Measurements from ENCODE around the gene CHST15.

CHST15 gene

DNA sequence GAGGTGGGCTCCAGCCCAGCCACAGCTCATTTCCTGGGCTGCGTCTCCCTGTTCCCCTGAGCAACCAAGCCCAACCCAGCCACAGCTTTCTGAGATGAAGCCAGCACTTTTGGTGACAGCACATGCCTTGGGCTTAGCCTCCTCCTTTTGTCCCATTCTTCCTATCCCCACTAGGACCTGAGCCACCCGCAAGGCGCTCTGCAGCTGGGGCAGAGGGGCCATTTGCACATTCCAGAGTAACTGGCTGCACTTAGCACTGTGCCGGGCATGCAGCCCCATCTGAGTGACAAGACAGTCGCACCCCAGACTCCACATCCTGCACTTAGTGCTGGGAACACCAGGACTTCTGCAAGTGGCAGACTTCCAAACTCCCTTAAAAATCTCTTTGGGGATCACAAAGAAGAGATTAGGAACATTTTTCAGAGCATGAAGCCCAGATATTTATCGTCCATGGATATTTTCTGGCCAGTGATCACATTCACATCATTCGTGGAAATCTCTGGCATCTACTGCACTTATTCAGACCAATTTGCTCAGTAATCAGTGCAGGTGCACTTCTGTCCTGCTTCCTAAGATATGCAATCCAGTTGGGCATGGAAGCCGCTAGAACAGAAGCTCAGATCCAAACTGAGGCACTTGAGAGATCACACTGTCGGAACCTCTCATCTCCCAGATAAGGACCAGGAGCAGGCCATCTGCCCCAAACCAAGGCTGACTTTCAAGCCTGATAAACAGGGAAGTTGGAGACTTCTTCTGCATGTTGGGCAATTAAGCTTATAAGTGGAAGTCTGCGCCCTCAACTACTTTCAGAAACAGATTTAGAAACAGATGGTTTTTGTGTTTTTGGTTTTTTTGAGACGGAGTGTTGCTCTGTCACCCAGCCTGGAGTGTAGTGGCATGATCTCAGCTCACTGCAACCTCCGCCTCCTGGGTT is 26.4 kb downstream of the CHST15 start:
- H3K4me1 ChIP-seq (ENCODE audit: control insufficient read depth, insufficient read depth, low read length): peaks cover 8% of the 10 kb centered on the region; the same call in 1 of the 2 replicates

DNA sequence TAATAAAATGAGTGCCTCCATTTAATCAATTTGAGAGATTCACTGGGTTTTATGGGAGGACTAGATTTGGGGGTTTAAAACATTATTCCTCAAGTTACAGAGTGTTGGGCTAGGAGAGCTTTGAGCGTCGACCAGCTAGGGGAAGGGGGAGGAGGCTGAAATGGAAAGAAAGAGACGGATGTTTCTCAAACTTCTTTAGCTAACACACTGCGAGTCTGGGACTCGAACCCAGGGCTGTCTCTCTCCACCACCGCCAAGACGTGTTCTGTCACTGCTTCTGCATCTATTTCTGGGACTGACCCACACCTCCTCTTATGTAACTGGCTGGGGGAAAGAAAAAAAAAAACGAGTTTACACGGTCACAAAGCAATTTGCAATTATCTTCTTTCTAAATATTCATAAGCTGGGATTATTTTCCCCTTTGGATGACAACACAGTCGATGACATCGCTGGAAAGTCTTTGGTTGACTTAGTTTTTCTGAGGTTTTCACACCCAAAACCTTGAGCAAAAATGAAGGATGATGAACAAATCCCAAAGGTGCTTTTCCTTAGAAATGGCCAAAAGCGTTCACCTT is 27.2 kb downstream of the CHST15 start:
- Histone ChIP-seq H3K27ac (ENCODE audit: low read length) (no peak overlapping the region), H3K4me1 (ENCODE audit: control insufficient read depth, insufficient read depth, low read length) (peaks cover 8% of the 10 kb centered on the region; the same call in 1 of the 2 replicates), H3K4me3 (ENCODE audit: low read length) (no peak overlapping the region), H3K27me3 (ENCODE audit: control insufficient read depth, insufficient read depth, low read length) (no peaks in the 10 kb centered on the region), H3K36me3 (ENCODE audit: control insufficient read depth, insufficient read depth, low read length) (no peaks in the 10 kb centered on the region), H3K9me3 (ENCODE audit: control insufficient read depth, insufficient read depth, low read length) (no peaks in the 10 kb centered on the region)
- no CpG with 5 or more reads among the region's 12 CpGs for WGBS (ENCODE audit: insufficient coverage, insufficient read length)
- DNase-seq (ENCODE audit: low read depth, low spot score): no peak

More for the DNA sequence above, 26.4 kb downstream of the CHST15 start:
- Histone ChIP-seq H3K4me3 (ENCODE audit: low read length) (no peak overlapping the region), H3K36me3 (ENCODE audit: control insufficient read depth, insufficient read depth, low read length) (no peaks in the 10 kb centered on the region), H3K27ac (ENCODE audit: low read length) (no peak overlapping the region), H3K27me3 (ENCODE audit: control insufficient read depth, insufficient read depth, low read length) (no peaks in the 10 kb centered on the region), H3K9me3 (ENCODE audit: control insufficient read depth, insufficient read depth, low read length) (no peaks in the 10 kb centered on the region)
- WGBS (ENCODE audit: insufficient coverage, insufficient read length): no CpG with 5 or more reads among the region's 12 CpGs
- DNase-seq (ENCODE audit: low read depth, low spot score): peak; percentile 33

- H3K27me3 ChIP-seq (ENCODE audit: control insufficient read depth, insufficient read depth, low read length): no peaks in the 10 kb centered on the region
- no CpG with 5 or more reads among the region's 12 CpGs for WGBS (ENCODE audit: insufficient coverage, insufficient read length)
- no peak overlapping the region for H3K4me3 ChIP-seq (ENCODE audit: low read length)
- DNase-seq (ENCODE audit: low read depth, low spot score): no peak
- no peaks in the 10 kb centered on the region for H3K9me3 ChIP-seq (ENCODE audit: control insufficient read depth, insufficient read depth, low read length)
- no peaks in the 10 kb centered on the region for H3K36me3 ChIP-seq (ENCODE audit: control insufficient read depth, insufficient read depth, low read length)
- H3K4me1 ChIP-seq (ENCODE audit: control insufficient read depth, insufficient read depth, low read length): peaks cover 8% of the 10 kb centered on the region; the same call in 1 of the 2 replicates
- H3K27ac ChIP-seq (ENCODE audit: low read length): no peak overlapping the region
Measured at GRCh38 chr10:124065382-124066125, 27.8 kb downstream of the CHST15 start.

GRCh38 chr10:124064676-124065075 is 28.7 kb downstream of the CHST15 start:
- WGBS (ENCODE audit: insufficient coverage, insufficient read length): no CpG with 5 or more reads among the region's 6 CpGs
- H3K36me3 ChIP-seq (ENCODE audit: control insufficient read depth, insufficient read depth, low read length): no peaks in the 10 kb centered on the region
- peaks cover 8% of the 10 kb centered on the region; the same call in 1 of the 2 replicates for H3K4me1 ChIP-seq (ENCODE audit: control insufficient read depth, insufficient read depth, low read length)
- H3K27me3 ChIP-seq (ENCODE audit: control insufficient read depth, insufficient read depth, low read length): no peaks in the 10 kb centered on the region
- H3K9me3 ChIP-seq (ENCODE audit: control insufficient read depth, insufficient read depth, low read length): no peaks in the 10 kb centered on the region
- no peak overlapping the region for H3K4me3 ChIP-seq (ENCODE audit: low read length)
- no peak for DNase-seq (ENCODE audit: low read depth, low spot score)
- no peak overlapping the region for H3K27ac ChIP-seq (ENCODE audit: low read length)

DNA sequence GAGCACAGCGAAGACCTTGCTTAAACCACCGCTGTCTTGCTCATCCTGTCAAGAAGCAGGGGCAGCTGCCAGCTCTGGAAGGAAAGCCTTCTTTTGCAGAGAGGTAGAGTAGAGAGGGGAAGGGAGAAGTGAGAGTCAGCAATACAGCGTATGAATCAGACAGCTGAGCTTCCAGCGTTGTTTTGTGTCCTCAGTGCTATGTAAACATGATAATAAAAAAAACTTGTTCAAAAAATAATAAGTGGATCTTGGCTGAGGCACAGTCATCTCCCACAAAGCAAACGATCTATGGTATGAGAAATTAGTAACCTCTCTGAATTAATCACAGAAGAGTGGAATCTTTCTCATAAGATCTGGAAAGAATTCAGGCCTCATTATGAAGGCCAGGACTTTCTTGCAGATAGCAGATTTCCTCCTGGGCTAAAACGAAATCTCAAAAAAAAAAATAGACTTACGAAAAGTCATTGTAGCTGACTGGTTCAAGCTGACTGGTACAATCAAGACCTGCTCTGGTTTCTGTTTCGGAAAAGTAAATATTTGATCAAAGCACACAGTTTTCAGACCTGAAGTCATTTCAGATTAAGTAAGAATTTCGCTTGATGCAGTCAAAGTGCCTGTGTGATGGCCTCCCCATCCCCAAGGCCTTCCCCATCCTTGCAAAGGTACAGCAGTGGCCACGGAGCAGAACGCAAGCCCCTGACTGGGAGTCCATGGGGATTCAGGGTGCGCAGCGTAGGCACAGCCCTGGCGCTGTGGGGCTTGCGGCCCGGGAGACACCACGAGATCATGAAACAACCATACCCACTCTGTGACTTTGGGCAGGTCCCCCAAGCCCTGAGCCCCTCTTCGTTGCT is 29.4 kb downstream of the CHST15 start:
- Histone ChIP-seq H3K27ac (ENCODE audit: low read length) (no peak overlapping the region), H3K4me1 (ENCODE audit: control insufficient read depth, insufficient read depth, low read length) (peaks cover 8% of the 10 kb centered on the region; the same call in 1 of the 2 replicates), H3K9me3 (ENCODE audit: control insufficient read depth, insufficient read depth, low read length) (no peaks in the 10 kb centered on the region), H3K36me3 (ENCODE audit: control insufficient read depth, insufficient read depth, low read length) (no peaks in the 10 kb centered on the region), H3K4me3 (ENCODE audit: low read length) (no peak overlapping the region), H3K27me3 (ENCODE audit: control insufficient read depth, insufficient read depth, low read length) (no peaks in the 10 kb centered on the region)
- DNase-seq (ENCODE audit: low read depth, low spot score): no peak
- no CpG with 5 or more reads among the region's 18 CpGs for WGBS (ENCODE audit: insufficient coverage, insufficient read length)

DNA sequence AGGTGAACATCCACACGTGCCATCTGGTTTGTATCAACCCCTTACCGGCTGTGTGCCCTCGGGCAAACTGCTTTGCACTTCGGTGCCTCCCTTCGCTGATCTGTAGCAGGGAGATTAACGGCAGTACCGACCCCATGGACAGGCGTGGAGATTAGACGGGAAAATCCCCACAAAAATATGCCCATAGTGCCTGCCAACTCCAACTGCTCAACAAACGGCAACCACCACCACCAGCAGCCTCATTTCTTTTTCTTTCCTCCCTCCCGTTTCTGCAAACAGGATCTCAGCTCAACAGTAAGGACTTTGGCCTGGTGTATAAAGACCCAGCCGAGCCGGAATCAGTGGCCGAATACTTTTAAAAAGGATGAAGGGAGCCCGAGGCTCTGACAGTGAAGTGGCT is 31.0 kb downstream of the CHST15 start:
- no peaks in the 10 kb centered on the region for H3K9me3 ChIP-seq (ENCODE audit: control insufficient read depth, insufficient read depth, low read length)
- no peaks in the 10 kb centered on the region for H3K27me3 ChIP-seq (ENCODE audit: control insufficient read depth, insufficient read depth, low read length)
- WGBS (ENCODE audit: insufficient coverage, insufficient read length): no CpG with 5 or more reads among the region's 15 CpGs
- no peaks in the 10 kb centered on the region for H3K36me3 ChIP-seq (ENCODE audit: control insufficient read depth, insufficient read depth, low read length)
- peaks cover 8% of the 10 kb centered on the region; the same call in 1 of the 2 replicates for H3K4me1 ChIP-seq (ENCODE audit: control insufficient read depth, insufficient read depth, low read length)
- H3K4me3 ChIP-seq (ENCODE audit: low read length): no peak overlapping the region
- H3K27ac ChIP-seq (ENCODE audit: low read length): no peak overlapping the region
- no peak for DNase-seq (ENCODE audit: low read depth, low spot score)

DNA sequence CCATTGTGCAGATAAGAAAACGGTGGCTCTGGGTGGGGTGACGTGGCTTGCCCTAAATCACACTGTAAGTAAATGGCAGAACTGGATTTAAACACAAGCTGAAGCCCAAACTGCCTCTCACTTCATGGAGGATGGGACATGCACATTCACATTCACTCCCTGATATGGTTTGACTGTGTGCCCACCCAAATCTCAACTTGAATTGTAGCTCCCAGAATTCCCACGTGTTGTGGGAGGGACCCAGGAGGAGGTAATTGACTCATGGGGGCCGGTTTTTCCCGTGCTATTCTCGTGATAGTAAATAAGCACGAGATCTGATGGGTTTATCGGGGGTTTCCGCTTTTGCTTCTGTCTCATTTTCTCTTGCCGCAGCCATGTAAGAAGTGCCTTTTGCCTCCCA is 32.4 kb downstream of the CHST15 start:
- Histone ChIP-seq H3K9me3 (ENCODE audit: control insufficient read depth, insufficient read depth, low read length) (no peaks in the 10 kb centered on the region), H3K36me3 (ENCODE audit: control insufficient read depth, insufficient read depth, low read length) (no peaks in the 10 kb centered on the region), H3K27me3 (ENCODE audit: control insufficient read depth, insufficient read depth, low read length) (no peaks in the 10 kb centered on the region), H3K27ac (ENCODE audit: low read length) (no peak overlapping the region), H3K4me3 (ENCODE audit: low read length) (no peak overlapping the region), H3K4me1 (ENCODE audit: control insufficient read depth, insufficient read depth, low read length) (peaks cover 6% of the 10 kb centered on the region)
- DNase-seq (ENCODE audit: low read depth, low spot score): no peak
- WGBS (ENCODE audit: insufficient coverage, insufficient read length): no CpG with 5 or more reads among the region's 10 CpGs

DNA sequence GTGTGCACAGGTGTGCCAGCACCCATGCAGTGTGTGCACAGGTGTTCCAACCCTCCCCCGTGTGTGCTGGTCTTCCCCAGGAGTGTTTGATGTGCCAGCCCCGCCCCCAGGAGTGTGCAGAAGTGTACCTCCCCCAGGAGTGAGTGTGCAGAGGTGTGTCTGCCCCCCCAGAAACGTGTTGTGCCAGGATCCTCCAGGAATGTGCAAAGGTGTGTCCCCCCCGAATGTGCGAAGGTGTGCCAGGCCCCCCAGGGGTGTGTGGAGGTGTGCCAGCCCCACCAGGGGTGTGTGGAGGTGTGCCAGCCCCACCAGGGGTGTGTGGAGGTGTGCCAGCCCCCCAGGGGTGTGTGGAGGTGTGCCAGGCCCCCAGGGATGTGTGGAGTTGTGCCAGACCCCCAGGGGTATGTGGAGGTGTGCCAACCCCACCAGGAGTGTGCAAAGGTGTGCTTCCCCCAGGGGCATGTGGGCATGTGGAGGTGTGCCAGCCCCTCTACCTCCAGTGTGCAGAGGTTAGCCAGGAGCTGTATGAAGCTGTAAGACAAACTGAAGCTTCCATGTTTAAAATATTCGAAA is 33.2 kb downstream of the CHST15 start:
- DNase-seq (ENCODE audit: low read depth, low spot score): no peak
- H3K4me1 ChIP-seq (ENCODE audit: control insufficient read depth, insufficient read depth, low read length): peaks cover 4% of the 10 kb centered on the region
- no peak overlapping the region for H3K27ac ChIP-seq (ENCODE audit: low read length)
- H3K36me3 ChIP-seq (ENCODE audit: control insufficient read depth, insufficient read depth, low read length): no peaks in the 10 kb centered on the region
- no peaks in the 10 kb centered on the region for H3K9me3 ChIP-seq (ENCODE audit: control insufficient read depth, insufficient read depth, low read length)
- no peaks in the 10 kb centered on the region for H3K27me3 ChIP-seq (ENCODE audit: control insufficient read depth, insufficient read depth, low read length)
- no peak overlapping the region for H3K4me3 ChIP-seq (ENCODE audit: low read length)
- WGBS (ENCODE audit: insufficient coverage, insufficient read length): no CpG with 5 or more reads among the region's 6 CpGs

DNA sequence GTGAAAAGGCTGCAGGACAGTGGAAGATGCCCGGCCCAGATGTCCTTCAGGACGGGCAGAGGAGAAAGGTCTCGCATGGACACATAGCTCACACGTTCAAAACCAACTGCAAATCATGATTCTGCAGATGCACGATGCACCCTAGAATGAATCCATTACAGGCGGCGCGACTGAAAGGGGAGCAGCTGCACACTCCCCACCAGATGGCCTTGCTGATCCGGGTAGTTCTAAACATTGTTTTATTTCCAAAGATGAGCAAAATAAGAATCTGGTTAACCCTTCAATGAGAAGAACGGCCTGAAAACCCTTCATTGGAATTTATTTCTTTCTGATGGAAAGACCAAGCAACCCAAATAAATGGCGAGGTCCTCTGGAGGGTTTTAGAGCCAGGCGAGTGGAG is 33.8 kb downstream of the CHST15 start:
- Histone ChIP-seq H3K36me3 (ENCODE audit: control insufficient read depth, insufficient read depth, low read length) (no peaks in the 10 kb centered on the region), H3K4me1 (ENCODE audit: control insufficient read depth, insufficient read depth, low read length) (peaks cover 3% of the 10 kb centered on the region; the same call in 1 of the 2 replicates), H3K27me3 (ENCODE audit: control insufficient read depth, insufficient read depth, low read length) (no peaks in the 10 kb centered on the region), H3K4me3 (ENCODE audit: low read length) (no peak overlapping the region), H3K27ac (ENCODE audit: low read length) (no peak overlapping the region), H3K9me3 (ENCODE audit: control insufficient read depth, insufficient read depth, low read length) (no peaks in the 10 kb centered on the region)
- DNase-seq (ENCODE audit: low read depth, low spot score): no peak
- no CpG with 5 or more reads among the region's 12 CpGs for WGBS (ENCODE audit: insufficient coverage, insufficient read length)

All from iPS DF 6.9 (cell line).